ENCODE data around the gene MVB12B.

The MVB12B gene

DNA sequence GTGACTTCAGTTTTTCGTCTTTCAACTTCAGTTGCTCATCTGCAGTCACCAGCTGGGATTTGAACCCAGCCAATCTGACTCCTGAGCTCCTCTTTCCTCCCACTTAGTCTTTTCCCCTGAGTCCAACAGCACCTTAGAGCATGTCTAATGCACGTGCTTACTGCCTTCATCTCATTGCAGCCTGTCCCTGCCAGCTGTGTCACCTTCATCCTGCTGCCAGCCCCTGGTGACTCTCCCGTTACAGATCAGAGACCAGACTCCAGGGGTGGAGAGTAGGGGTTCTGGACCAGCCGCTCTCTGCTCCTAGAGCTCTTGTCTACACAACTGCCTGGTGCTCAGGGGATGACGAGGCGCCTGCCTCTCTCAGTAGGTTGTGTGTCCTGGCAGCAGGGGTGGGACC is 154.2 kb downstream of the MVB12B start:
- H3K27ac ChIP-seq = no peak overlapping the region
- TF ChIP-seq, protein P1, sequence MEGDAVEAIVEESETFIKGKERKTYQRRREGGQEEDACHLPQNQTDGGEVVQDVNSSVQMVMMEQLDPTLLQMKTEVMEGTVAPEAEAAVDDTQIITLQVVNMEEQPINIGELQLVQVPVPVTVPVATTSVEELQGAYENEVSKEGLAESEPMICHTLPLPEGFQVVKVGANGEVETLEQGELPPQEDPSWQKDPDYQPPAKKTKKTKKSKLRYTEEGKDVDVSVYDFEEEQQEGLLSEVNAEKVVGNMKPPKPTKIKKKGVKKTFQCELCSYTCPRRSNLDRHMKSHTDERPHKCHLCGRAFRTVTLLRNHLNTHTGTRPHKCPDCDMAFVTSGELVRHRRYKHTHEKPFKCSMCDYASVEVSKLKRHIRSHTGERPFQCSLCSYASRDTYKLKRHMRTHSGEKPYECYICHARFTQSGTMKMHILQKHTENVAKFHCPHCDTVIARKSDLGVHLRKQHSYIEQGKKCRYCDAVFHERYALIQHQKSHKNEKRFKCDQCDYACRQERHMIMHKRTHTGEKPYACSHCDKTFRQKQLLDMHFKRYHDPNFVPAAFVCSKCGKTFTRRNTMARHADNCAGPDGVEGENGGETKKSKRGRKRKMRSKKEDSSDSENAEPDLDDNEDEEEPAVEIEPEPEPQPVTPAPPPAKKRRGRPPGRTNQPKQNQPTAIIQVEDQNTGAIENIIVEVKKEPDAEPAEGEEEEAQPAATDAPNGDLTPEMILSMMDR (conservative IDR thresholded peaks at IDR 0.05) = no peak

DNA sequence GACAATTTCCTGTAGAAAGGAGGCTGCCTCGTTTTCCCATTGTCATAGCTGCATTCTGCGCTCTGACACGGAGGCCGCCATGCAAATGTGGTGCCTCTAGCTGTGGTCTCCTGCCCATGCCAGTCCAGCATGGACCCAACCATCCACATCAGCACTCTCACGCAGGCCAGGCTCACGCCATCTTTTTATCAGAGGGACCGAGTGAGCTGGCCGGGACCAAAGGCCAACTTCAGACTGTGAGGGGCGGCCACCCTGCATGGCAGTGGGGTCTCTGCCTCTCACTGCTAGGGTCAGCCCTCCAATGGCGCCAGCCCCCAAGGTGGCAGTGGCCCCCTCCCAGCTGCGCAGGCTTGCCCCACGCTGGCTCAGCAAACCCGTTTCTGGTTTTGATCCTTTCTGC is 155.2 kb downstream of the MVB12B start:
- TF ChIP-seq, protein P1 (conservative IDR thresholded peaks at IDR 0.05) = no peak
- H3K27ac ChIP-seq = no peak overlapping the region

DNA sequence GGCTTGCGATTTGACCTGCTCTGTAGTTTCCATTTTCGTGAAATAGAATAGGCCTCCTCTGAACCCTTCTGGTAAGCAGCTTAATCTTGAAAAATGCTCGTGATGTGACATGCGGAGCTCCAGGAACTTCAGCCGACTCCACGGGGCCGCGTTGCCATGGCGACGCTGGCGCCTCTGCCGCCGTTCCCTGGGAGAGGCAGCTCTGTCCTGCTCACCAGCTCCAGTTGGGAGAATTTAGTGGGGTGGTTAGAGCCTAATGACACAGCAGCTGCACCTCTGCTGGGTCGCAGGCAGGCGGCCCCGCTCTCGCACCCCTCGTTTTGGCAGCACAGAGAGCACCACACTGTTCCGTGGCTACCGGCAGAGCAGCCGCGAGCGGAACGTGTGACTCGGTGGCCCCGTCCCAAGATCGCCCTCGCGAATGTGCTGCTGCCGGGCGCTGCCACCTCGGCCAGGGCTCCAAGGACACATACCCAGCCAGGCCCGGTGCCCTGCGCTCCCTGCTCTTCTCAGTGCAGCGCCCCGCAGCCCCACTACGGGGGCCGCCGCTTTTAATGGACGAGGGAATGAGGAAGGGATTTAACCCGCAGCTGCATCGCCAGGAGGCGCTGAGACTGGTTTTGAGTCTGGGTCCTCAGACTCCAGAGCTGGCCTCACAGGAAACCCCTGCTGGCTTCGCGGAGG is 155.9 kb downstream of the MVB12B start:
- TF ChIP-seq, protein P1 (conservative IDR thresholded peaks at IDR 0.05) = no peak
- no peak overlapping the region for H3K27ac ChIP-seq

DNA sequence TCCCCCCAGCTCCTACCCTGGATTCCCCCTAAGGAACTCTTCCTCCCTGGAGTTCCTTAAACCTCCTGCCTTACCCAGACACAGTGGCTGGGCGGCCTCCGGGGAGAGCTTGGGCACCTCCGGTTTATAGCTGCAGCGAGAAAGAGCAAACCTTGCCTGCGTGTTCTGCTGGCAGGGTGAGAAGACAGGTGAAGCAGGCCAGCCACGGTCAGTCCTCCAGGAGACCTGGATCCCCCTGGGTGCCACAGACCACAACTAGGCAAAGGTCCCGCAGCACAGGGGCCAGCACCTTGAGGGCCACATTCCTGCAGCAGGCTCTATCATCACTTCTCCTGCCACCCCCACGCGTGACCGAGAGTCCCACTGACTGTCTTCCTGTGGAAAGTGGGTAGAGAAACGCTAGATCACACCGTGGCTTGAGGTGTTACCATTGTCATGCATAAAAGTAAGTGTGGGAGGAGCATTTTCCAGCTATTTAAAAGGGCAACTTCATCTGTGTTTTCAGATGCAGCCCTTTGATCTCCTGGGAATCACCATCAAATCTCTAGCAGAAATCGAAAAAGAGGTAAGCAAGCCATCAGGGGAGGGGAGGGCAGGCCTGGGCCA is 156.9 kb downstream of the MVB12B start:
- TF ChIP-seq, protein P1 (conservative IDR thresholded peaks at IDR 0.05) = no peak

DNA sequence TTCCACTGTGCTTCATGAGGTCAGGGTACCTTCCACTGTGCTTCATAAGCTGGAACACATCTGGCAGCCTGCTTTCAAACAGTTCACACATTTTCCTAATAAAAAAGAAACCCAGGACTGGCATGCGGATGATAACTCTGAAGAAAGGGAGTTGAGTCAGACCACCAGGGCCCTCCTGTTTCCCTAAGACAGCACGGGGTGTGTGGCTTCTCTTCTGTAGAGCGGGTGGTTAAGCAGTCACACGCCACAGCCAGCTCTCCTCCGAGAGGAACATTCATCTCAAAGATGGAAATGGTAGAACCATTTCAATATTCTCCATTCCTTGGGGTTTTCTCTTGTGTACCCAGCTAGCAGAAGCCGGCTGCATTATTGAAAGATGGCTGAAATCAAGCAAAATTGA is 159.0 kb downstream of the MVB12B start:
- no peak overlapping the region for H3K27ac ChIP-seq
- TF ChIP-seq, protein P1 (conservative IDR thresholded peaks at IDR 0.05) = no peak

More for the DNA sequence above, 156.9 kb downstream of the MVB12B start:
- H3K27ac ChIP-seq = no peak overlapping the region

DNA sequence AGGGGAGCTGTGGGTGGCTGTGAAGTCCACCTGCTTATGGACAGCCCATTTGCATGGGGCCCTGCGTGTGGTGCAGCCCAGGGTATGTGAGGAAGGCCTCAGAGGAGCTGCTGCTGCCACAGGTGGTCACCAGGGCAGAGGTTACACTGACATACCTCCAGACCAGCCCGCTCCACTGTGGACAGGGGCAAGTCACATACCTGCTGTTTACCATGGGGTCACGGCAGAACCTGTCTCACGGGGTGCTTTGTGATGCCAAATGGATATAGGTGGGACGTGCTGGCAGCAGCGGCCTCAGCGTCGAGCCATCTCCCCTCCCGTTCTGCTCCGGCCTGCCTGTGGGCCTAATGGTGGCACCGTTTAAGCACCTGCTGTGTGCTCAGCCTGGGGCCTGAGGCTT is 159.6 kb downstream of the MVB12B start:
- no peak overlapping the region for H3K27ac ChIP-seq
- TF ChIP-seq, protein P1 (conservative IDR thresholded peaks at IDR 0.05) = no peak

DNA sequence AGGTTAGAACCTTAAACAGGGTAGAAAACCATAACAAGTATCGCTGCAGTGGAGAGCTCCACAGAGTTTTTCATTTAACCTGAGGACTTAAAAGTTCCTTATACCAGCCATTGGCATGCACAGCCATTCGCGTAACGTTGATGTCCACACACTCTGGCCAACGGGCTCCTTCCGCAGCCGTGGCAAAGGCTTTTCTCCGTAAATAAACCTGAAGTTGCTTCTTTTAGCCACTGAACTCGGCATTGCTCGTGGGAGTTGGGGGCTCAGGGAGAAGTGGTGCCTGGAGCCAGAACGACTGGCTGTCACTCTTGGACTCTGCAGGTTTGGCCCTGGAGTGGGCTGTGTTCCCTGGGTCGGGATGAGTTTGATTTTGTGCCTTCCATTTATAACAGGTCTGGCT is 161.2 kb downstream of the MVB12B start:
- no peak overlapping the region for H3K27ac ChIP-seq
- TF ChIP-seq, protein P1 (conservative IDR thresholded peaks at IDR 0.05) = no peak
